Measurements from ENCODE around the gene TGIF2LY.
"Not testable (repeated sequence)": the region's sequence is repeated elsewhere in the genome, so short reads cannot be mapped to it uniquely, and the experiment has no call there.

TGIF2LY gene

DNA sequence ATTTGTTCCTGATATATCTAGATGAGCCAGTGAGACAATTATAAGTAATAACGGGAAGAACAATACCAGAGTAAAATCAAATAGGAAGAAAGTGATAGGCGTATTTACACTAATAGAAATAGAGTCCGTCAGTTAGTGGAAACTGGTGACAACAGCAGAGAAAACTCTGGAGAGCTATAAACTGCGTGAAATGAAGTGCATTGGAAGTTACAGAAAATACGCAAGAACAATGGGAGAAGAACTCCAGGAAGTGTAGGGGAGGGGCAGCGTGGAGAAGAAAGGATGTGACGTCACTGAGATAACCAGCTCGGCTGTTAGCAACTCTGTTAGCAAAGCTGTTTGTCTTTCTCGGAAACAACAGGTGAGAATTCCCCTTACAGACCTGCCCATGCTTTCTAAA is at the start of gene TGIF2LY:
Gene TGIF2LY (plus strand): TSS at position 301 of the 400 bp plus-strand sequence. CDS start 178 bp downstream, outside the sequence.
- not testable (repeated sequence) for DNase-seq (ENCODE audit: low spot score); H3K4me3 ChIP-seq; H3K27ac ChIP-seq

Data from coronary artery (tissue), 2 donors.